GM19452 (cell line): ENCODE results near the gene TMEM45A.
"Not testable (repeated sequence)": the region's sequence is repeated elsewhere in the genome, so short reads cannot be mapped to it uniquely, and the experiment has no call there.

ENCODE experiments used
- ATAC-seq: cut with Tn5 transposase; IDR thresholded peaks from one replicate; pipeline ENCODE4 v1.9.1; 2021; ENCODE audit not compliant: unreplicated experiment

Gene TMEM45A

GRCh38 chr3:100532411-100532810, 40.0 kb downstream of the TMEM45A start:
- ATAC-seq = no peak

GRCh38 chr3:100533176-100533575, 40.8 kb downstream of the TMEM45A start:
- ATAC-seq = no peak

- no peak for ATAC-seq
These were observed 43.2 kb downstream of the TMEM45A start for GRCh38 chr3:100535610-100535943.

GRCh38 chr3:100536093-100536492, 43.7 kb downstream of the TMEM45A start:
- no peak for ATAC-seq

DNA sequence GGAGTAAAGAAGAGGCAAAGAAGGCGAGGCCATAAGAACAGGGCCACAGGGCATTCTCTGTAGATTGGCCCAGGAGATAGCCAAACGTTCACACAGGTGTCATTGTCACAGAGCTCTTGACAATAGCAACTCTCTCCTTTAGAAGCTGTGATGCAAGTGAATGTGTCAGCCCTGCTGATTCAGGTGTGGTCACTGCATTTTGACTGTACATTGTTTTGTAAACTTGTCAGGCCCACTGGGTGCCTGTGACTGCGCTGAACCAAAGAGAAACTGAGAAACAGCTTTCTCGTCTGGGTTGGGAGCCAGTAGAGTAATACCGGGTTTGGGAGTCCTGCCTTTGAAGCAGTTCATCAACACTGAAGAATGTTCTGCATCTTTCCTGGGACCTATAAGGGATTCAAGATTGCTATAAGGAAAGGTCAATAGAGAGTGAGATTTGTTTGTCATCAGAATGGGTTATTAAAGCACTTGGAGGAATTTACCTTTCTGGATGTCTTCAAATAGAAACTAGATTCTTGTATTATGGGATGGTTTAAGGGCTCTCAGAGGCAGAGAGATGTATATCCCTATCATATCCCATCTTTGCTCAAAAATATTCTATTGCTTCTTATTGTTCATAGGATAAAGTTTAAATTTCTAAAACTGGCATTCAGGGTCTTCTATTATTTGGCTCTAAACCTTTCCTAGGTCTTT, 45.4 kb downstream of the TMEM45A start:
- no peak for ATAC-seq

DNA sequence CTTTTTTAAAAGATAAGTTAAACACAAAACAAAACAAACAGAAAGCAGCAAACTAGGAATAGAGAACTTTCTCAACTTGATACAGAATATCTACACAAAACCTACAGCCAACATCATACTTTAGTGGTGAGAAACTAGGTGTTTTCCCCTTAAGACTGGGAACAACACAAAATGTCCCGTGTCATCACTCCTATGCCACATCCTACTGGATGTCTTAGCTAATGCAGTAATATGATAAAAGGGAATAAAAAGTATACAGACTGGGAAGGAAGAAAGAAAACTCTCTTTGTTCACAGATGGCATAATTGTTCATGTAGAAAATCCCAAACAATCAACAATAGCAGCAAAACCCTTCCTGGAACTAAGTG, 45.9 kb downstream of the TMEM45A start:
- no peak for ATAC-seq

GRCh38 chr3:100540791-100541334, 48.4 kb downstream of the TMEM45A start:
- no peak for ATAC-seq

GRCh38 chr3:100541428-100541827, 49.0 kb downstream of the TMEM45A start:
- not testable (repeated sequence) for ATAC-seq

GRCh38 chr3:100545371-100545770, 53.0 kb downstream of the TMEM45A start:
- ATAC-seq = no peak

DNA sequence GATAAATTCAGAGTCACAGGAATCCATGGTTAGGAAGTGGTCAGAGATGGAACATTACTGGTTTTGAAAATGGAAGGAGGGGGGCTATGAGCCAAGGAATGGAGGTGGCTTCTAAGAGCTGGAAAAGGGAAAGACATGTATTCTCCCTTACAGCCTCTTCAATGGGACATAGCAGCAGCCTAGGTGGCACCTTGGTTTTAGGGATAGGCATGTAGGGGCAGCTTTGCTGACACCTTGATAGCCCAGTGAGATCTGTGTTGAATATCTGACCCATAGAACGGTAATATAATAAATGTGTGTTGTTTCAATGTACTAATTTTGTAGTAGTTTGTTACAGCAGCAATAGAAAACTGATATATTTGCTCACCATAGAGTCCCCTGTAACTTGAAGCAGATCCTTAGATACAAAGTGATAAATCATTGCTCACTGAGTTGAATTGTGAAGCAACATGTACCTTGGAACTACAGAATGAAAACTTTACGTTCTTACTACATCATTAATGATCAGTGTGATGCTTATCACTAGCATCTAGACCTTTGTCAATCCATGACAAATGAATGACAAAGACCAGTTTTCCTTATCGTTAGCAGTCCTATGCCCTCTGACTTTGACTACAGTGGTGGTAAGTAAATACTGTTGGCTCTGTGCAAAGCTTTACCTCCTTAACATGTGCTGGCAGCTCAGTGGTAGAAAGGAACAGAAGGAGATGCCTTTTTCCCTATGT, 53.8 kb downstream of the TMEM45A start:
- no peak for ATAC-seq

DNA sequence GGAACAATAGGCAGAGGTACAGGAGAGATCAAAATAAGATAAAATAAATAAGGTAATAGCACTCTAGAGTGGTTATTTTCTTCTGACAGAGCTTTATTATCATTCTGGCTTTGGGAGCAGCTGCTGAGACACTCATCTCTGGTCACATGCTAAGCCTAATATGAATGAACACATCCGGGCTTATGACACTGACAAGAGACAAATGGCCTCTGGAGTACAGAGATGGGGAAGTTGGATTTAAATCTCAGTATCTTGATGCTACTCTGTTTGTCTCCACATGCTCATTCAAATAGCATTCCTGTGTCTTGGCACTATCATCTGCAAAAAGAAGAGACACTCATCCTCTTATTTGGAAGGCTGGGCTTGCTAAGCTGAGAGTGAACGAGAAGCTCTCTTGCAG, 55.6 kb downstream of the TMEM45A start:
- ATAC-seq = no peak

DNA sequence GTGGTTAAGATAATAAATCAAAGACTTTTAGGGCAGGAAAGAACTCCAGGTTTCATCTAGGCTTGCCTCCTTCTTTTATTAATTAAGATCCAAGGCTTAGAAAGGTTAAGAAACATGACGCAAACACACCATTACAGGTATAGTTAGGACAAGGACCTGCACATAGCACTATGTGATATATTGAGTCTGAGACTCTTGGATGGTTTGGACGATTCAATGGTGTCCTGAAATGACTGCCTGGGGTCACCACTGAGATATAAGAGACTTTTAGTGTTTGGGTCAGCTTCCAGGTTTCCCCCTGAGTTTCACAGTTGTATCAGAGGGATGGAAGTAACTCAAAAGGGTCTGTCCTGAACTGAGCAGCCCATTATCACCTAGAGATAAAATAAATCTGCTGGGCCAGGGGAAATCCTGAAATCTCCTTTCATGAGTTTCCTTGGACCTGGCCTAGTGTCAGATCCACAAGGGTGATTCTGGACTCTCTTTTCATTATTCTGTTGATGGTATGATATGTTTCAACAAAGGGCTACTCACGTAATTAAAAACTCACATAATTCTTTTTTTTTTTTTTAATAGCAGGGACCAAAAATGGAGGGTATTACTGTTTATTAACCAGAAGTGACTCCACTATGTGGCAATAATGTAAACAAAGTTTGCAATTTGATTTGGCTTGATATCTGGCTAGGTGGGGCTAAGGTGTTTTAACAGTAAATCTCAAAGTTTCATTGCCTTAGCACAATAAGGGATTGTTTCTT, 61.4 kb downstream of the TMEM45A start:
- ATAC-seq = no peak

GRCh38 chr3:100554373-100554676, 61.9 kb downstream of the TMEM45A start:
- no peak for ATAC-seq

DNA sequence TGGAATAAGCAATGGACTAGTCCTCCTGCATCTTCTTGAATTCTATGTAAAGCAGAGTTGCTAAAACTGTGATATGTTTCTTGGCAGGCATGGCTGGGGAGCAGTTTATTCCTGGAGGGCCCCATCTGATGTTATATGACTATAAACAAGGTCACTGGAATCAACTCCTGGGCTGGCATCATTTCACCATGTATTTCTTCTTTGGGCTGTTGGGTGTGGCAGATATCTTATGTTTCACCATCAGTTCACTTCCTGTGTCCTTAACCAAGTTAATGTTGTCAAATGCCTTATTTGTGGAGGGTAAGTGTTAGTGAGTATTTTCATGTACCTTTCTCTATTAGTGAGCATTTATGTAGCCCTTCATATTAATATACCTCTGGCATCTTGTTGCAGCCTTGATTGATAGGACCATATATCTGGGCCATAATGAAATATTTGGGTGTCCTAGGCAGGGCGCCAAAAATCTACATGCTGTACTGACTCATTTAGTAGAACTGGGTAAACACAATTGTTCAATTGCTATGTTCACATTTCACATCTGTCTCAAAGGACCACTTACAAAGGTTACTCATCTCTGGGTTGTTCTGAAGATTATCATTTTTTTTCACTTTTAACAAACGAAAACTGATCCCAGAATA, 64.4 kb downstream of the TMEM45A start:
- ATAC-seq = no peak

GRCh38 chr3:100558233-100558632, 65.8 kb downstream of the TMEM45A start:
- no peak for ATAC-seq

GRCh38 chr3:100560426-100560825, 68.0 kb downstream of the TMEM45A start:
- no peak for ATAC-seq

- ATAC-seq = no peak
These were observed 69.2 kb downstream of the TMEM45A start for GRCh38 chr3:100561459-100562158.

DNA sequence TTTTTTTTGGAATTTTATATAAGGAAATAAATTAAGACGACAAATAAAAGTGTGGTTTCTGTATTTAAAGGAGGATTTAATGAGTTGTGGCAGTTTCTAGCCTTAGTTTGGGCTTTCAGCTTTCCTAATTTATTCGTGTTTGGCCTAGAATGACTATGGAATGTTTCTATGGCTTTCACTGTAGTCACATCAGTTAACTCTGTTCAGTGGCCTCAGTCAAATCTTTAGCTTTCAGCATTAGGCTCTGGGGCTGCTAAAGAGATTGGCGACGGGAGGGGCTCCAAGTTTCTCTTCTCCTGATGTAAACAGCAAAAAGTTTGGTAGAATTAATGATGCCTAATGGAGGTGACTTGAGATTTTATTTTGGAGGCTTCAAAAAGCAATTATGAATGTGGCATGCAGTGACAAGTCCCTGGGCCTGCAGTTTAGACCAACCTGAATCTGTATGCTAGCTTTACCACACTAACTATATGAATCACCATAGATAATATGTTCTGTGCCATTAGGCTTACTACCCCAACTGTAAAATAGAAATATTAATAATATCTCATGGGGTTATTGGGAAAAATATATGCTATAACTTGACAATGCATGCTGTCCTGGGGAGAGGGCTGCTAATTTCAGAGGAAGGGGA, 69.9 kb downstream of the TMEM45A start:
- ATAC-seq = no peak

DNA sequence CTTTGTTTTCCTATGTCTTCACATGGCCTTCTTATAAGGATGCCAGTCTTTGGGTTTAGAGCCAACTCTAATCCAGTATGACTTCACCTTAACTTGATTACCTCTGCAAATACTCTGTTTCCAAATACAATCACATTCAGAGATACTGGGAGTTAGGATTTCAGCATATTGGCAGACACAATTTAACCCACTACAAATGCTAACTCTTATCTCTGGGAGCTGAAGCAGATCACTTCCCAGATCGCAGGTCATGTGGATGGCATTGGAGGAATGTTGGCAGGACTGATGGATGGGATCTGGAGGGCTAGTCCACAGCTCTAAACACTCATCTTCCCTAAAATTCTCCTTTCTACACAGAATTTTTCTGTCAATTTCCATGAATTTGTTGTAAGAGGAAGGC, 70.8 kb downstream of the TMEM45A start:
- ATAC-seq = no peak

DNA sequence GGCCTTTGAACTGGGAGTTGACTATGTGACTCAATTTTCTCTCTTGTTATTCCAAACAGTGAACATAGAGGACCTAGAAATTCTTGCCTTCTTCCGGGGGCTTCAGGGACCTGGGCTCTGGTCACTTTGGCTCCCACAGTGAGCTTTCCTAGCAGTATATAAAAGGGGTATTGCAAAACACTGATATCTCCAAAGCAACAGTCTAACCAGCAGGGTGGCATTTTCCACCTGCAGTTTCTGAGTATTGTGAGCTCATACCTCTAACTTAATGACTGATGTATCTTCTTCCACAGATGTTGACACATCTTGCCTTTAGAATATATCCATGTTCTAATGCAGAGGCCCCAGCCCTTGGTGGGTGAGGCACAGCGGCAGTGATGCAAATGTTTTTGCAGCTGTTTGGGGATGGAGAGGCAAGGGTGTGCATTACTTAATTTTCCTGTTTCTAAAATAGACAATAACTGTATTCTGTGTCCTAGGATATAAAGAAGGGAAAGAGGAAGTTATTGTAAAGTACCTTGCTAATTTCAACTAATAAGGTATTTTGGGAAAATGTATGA, 71.3 kb downstream of the TMEM45A start:
- no peak for ATAC-seq
